GM12801 (cell line): ENCODE measurements around the gene CISD3.

Experiments
- TF ChIP-seq, protein P1 (sequence below): IDR thresholded peaks from one replicate; pipeline ENCODE4 v1.5.1; 2011; ENCODE audit warnings: control low read depth; ENCODE audit not compliant: insufficient read length; ENCODE audit errors: extremely low read depth

The CISD3 gene, protein sequence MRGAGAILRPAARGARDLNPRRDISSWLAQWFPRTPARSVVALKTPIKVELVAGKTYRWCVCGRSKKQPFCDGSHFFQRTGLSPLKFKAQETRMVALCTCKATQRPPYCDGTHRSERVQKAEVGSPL

DNA sequence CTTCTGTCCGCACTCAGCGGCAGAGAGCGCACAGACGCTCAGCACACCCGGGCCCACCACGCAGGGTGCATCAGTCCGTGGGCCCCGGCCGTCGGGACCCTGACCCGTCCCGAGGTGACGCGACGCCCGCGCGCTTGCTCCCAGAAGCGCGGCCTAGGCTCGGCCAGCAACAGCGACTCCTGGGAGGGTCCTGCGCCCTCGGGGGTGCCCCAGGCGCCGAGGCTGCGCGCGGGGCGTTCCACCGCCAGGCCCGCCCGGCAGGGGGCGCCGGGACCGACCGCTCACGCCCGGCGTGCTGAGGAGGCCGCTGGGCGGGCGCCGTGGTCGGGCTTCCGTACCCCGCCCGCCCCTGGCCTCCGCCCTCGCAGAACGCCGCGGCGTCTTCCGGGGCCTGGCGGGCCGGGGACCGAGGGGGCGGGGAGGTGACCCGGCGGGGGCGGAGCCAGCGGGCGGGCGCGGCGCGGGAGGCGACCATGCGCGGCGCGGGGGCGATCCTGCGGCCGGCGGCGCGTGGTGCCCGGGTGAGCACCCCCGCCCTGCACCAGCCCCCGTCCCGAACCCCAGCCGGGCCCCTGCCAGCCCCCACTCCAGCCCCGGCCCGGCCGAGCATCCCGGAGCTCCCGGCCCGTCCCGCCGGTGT is at the start of gene CISD3:
Gene CISD3 (plus strand): TSS at position 456 of the 640 bp plus-strand sequence. CDS start 18 bp downstream, at position 474.
- TF ChIP-seq, protein P1, sequence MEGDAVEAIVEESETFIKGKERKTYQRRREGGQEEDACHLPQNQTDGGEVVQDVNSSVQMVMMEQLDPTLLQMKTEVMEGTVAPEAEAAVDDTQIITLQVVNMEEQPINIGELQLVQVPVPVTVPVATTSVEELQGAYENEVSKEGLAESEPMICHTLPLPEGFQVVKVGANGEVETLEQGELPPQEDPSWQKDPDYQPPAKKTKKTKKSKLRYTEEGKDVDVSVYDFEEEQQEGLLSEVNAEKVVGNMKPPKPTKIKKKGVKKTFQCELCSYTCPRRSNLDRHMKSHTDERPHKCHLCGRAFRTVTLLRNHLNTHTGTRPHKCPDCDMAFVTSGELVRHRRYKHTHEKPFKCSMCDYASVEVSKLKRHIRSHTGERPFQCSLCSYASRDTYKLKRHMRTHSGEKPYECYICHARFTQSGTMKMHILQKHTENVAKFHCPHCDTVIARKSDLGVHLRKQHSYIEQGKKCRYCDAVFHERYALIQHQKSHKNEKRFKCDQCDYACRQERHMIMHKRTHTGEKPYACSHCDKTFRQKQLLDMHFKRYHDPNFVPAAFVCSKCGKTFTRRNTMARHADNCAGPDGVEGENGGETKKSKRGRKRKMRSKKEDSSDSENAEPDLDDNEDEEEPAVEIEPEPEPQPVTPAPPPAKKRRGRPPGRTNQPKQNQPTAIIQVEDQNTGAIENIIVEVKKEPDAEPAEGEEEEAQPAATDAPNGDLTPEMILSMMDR = no peak

DNA sequence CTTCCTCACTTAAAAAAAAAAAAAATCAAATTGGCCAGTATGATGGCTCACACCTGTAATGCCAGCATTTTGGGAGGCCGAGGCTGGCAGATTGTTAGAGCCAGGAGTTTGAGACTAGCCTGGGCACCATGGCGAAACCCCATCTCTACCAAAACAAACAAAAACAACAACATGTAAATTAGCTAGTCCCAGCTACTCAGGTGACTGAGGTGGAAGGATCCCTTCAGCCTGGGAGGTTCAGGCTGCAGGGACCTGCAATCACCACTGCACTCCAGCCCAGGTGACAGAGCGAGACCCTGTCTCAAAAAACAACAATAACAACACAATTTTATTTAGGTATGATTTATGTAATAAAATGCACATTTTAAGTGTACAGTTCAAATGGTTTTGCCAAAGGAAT is 49.0 kb upstream of the CISD3 start:
- TF ChIP-seq, protein P1 = no peak

DNA sequence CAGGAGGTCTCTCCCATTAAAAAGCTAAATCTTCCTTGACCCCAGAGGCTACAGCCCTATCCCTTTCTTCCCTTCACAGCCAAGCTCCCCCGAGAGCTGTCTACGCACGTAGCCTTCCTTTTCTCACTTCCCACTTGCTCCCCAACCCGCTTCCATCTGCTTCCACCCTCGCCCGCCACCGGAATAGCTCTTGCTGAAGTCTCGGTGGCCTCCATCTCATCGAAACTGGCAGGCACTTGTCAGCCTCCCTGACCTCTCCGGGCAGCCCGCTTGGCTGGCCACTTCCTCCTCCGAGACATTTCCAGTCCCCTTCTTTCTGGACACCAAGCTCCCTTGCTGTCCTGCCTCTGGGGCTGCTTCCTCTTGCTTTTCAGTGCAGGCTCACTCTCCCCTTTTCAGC is 44.6 kb upstream of the CISD3 start:
- TF ChIP-seq, protein P1 = no peak

GRCh38 chr17:38687286-38687685 is 42.9 kb upstream of the CISD3 start:
- TF ChIP-seq, protein P1 = no peak

- TF ChIP-seq, protein P1 = no peak
Measured at GRCh38 chr17:38690386-38690785, 39.8 kb upstream of the CISD3 start.

DNA sequence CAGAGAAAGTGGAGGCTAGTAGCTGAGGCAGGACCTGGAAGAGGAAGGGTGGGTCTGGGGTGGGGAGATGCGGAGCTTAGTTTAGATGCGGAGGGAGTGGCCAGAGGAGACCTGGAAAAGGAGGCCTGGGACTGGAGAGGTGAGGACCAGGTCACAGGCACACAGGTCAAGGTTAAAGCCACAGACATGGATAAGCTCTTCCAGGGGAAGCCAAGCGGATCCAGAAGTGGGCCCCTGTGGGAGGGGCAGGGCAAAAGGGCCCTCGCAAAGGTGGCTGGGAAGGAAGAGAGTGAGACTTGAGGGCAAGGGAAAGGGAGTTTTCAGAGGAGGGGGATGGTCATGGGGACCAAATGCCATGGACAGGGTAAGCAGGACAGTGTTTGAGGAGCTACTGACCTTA is 39.0 kb upstream of the CISD3 start:
- TF ChIP-seq, protein P1 = no peak

DNA sequence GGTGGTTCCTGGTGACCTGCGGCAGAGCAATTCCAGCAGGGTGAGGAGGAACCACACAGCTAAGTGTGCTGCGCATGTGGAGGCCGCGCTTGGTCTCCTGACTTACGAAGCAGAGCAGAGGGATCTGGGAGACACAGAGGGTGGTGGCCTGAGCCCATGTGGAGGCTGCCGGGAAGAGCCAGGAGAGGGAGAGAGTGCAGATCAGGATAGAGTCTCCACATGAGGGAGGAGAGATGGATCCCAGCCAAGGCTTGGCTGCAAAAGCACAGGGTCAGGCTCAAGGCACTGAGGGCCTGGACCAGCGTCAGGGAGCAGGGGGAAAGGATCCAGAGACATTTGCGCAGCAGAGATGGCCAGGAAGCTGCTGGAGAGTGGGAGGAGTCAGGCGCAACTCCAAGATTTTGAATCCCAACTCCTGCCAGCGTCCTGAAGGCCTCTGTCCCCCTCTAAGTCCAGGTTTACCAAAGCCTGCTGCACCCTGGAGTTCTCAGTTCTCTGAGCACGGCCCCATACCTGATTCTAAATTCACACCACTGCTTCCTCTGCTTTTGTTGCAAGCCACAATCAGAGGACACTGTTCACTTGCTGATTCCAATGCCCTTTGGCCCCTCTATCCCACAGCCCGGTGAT is 36.3 kb upstream of the CISD3 start:
- TF ChIP-seq, protein P1 = no peak
